GM21423 (cell line): Measurements from ENCODE around the gene KSR2.
"Not testable (repeated sequence)": the region's sequence is repeated elsewhere in the genome, so short reads cannot be mapped to it uniquely, and the experiment has no call there.

ENCODE experiments used
- ATAC-seq: cut with Tn5 transposase; IDR thresholded peaks from one replicate; pipeline ENCODE4 v1.9.1; 2021; ENCODE audit warnings: mild to moderate bottlenecking, moderate library complexity; ENCODE audit not compliant: unreplicated experiment

KSR2 gene

DNA sequence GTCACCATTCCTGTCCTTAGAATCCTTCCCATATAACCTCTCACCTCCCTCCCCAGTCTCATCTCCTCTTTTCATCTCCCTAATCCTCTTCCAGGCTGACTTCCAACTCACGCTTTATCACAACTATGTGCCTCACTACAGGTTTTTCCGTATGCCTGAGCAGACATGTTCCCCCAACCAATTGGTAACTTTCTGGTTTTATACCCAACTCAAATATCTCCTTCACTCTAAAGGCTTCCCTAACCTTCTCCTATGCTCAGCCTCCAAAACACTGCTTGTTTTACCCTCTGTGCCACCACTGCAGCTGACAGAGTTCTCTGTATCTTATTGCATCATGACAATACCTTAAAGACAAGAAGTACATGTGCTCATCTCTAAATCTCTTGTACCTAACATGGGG is 139.7 kb downstream of the KSR2 start:
- ATAC-seq, result no peak

DNA sequence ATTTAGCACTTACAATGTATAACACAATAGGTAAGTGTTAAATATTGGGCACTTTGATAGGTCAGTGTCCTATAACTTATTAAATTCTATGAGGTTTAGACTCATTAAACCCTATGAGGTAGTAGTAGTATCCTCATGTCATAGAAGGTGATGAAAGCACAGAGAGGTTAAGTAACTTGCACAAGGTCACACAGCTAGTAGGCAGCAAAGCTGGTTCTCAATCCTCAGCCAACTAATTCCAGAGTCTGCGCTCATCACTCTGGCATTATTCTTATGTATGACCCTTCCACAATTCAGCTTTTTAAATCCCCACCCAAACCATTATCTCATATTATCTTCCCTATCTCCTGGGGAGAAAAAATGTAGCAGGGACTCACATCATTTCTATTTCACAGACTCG is 141.1 kb downstream of the KSR2 start:
- no peak for ATAC-seq

DNA sequence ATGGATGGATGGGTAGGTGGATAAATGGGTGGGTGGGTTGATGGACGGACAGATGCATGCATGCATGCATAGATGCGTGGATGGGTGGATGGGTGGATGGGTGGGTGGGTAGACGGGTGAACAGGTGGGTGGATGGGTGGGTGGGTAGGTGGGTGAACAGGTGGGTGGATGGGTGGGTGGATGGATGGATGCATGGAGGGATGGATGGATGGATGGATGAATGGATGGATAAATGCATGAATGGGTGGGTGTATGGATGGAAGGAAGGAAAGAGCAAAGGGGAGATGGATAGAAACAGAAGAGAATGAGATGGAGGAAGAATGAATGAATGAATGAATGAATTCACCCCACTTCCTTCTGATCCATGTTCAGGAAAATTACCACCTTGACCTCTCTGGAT is 143.0 kb downstream of the KSR2 start:
- ATAC-seq, result no peak

DNA sequence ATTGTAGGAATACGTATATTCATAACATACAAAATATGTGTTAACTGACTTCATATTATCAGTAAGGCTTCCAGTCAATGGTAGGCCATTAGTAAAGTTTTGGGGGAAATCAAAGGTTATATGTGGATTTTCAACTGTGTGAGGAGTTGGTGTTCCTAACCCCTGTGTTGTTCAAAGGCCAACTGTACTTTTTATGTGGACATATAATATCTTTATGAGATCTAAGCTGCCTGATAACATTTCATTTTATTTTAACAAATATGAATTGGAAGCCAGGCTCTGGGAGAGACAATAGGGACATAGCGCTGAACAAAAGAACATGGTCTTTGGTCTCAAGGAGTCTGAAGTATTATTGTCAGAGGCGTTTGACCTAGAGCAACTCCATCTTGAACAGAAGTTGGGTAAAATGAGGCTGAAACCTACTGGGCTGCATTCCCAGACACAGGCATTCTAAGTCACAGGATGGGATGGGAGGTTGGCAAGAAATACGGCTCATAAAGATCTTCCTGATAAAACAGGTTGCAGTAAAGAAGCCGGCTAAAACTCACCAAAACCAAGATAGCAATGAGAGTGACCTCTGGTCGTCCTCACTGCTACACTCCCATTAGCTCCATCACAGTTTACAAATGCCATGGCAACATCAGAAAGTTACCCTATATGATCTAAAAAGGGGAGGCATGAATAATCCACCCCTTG is 147.2 kb downstream of the KSR2 start:
- no peak for ATAC-seq

DNA sequence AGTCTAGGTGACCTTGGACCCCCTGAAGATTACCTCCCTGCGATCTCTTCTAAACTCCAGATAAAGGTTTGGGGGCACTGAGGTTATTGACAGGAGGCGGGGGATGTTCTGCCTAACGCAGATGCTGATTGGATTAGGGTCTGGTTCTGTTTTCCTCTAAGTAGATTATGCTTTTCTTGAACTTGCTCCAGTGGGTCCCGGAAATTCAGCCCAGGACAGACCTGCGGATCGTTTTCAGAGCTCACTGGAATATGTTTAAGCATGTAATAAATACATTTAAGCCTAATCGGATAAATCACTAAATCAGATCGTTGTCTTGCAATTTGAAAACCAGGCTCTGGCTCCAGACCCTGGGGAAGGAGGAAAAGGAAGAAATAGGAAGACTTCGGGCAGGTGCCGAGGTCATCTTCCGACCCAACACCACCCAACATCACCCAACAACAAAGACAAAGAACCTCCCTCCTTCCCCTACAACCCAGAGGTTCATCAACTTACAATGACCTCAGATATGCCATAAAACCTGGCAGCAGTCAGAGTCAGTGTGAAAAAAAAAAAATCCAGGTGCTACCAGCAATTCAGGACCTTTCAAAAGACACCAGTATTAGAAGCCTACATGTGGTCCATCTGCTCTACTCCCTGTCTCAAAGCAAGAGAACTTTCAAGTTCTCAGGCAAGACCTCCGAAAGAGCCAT is 148.4 kb downstream of the KSR2 start:
- ATAC-seq, result no peak

DNA sequence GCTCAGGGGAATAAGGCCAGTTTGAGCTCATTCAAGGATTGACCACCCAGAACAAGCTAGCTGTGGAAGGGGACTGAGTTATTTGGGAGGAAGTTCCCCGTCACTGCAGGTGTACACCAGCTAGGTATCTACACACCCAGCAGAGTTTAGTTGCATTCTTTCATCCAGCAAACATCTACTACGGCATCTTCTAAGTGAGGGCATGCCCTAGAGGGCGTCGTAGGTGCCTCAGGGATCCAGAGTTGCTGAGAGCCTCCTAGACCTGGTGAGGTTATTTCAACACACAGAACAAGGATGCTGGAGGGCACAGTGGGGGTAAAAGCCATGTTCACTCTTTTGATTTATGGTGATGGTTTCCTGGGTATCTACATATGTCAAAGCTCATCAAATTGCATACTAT is 149.6 kb downstream of the KSR2 start:
- no peak for ATAC-seq

DNA sequence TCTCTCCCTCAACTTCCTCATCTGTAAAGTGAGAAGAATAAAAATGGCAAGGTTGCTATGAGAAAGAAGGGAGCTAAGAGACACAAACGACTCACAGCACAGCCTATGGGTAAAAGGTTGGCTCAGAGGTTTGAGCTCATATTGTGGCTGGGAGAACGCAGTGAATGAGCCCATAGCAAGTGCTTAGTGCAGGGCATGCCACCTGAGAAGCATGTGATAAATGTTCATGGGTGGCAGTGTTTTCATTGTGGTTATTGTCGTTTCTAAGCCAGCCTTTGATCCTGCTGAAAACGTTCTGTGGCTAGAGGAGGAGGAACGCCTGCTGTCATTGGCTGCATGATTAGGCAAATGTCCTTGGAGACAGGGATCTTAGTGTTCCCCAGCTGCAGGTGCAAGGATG is 150.4 kb downstream of the KSR2 start:
- no peak for ATAC-seq

DNA sequence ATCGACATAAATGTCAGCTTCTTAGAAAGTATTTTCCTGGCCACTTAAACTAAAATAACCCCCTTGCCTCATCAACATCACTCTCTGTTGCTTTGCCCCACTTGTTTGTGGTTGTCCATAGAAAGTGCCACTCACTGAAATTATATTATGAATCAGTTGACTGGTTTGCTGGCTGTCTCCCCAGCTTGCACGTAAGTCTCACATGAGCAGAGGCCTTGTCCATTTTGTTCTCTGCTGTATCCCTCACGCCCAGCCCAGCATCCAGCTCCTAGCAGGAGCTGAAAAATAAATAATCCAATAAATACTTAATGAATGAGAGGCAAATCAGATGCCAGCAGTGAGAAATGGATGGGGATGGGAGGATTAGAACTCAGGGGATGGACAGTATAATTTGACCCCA is 159.3 kb downstream of the KSR2 start:
- no peak for ATAC-seq

DNA sequence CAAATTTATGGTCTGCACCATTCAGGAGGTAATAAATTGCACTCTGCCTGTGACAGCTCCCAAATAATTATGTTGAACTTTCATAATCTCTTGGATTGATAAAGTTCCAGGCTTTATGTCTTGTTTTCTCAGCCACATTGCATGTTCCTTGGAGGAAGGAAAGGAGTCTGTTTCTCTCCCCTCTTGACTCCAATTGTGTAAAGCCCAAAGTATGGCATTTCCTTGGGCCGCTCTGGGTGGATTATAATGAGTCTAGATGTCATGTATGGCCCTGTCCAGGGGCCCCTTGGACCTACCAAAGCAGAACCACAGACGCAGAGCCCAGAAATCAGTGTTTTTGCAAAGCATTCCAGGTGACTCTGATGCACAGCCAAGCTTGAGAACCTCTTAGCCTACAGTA is 160.8 kb downstream of the KSR2 start:
- no peak for ATAC-seq

DNA sequence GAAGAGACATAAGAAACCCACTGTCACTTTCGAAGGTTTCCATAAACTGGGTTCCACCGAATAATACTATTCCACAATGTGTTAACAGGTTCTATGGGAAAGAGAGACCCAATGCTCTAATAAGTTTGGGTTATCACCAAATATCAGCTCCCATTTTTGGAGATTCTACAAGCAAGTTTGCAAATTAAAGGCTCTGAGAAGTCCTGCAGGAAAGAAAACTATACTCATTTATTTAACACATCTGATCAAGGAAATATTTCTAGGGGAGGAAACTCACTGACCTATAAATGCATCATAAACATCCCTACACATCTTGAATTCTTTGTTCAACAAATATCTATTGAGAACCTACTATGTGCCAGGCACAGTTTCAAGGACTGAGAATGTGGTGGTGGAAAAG is 161.4 kb downstream of the KSR2 start:
- ATAC-seq, result no peak

DNA sequence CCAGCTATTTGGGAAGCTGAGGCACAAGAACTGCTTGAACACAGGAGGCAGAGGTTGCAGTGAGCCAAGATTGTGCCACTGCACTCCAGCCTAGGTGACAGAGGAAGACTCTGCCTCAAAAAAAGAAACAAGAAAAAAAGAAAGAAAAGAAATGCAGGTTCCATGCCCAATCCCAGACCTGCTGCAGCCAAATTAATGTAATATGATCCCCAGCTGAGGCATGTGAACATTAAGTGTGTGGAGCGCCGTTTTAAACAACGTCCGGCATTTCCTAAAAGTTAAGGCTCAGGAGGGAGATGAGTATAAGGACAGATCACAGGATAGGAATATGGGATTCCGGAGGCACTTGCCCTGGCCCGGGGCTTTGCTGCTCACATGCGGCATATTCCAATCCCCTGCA is 162.9 kb downstream of the KSR2 start:
- no peak for ATAC-seq

DNA sequence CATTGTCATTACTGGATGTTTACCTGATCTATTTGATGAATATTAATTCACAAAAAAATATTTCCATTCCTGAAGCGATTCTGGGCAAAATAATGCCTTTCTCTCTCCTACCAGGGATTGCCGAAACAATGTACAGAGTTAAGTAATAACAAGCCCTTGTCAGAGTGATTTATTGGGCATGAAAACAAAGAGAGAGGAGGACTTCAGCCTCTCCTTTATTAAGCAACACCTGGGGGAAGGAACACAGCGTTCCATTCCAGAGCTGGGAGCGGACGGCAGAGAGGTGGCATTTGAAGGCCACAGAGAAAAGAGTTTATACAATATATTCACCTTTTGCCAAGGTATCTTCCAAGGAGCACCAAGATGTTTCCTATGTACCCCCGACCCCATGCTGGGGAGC is 165.8 kb downstream of the KSR2 start:
- no peak for ATAC-seq

DNA sequence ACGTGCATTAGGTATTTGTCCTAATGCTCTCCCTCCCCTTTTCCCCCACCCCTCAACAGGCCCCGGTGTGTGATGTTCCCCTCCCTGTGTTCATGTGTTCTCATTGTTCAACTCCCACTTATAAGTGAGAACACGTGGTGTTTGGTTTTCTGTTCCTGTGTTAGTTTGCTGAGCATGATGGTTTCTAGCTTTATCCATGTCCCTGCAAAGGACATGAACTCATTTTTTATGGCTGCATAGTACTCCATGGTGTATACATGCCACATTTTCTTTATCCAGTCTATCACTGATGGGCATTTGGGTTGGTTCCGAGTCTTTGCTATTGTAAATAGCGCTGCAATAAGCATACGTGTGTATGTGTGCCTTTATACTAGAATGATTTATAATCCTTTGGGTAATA is 168.1 kb downstream of the KSR2 start:
- ATAC-seq, result not testable (repeated sequence)

DNA sequence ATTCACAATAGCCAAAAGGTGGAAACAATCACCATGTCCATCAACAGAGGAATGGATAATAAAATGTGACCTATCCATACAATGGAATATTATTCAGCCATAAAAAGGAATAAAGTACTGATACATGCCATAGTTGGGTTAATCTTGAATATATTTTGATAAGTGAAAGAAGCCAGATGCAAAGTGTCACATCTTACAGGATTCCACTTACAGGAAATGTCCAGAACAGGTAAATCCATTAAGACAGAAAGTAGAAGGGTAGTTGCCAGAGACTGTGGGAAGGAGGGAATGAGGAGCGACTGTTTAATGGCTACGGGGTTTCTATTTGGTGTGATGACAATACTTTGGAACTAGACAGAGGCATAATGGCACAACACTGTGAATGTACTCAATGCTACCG is 171.6 kb downstream of the KSR2 start:
- no peak for ATAC-seq

DNA sequence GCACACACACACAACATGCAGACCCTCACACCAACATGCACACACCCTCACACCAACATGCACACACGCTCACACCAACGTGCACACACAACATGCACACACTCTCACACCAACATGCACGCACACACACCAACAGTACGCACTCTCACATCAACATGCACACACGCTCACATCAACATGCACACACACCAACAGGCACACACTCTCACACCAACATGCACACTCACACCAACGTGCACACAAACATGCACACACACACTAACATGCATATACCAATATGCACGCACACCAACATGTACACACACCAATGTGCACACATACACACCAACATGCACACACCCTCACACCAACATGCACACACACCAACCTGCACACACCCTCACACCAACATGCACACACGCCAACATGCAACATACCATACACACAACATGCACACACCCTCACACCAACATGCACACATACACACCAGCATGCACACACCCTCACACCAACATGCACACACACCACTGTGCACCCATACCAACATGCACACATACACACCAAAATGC is 175.8 kb downstream of the KSR2 start:
- ATAC-seq, result no peak

DNA sequence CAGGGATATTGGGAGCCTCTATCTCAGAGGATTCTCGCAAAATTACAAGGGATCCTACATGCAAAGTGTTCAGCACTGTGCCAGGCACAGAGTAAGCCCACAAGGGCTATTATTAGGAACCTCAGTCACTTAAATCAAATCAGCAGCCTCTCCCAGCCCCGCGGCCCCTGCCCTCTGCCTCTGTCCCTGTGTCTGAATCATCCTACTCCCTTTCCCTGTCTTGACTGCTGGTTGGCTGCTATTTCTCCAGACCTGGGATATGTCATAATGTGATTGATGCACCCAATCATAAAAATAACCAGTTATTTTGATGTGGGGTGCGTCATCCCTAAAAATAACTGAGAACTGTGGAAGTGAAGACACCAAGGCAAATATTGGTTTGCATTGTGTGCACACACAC is 176.3 kb downstream of the KSR2 start:
- ATAC-seq, result no peak

DNA sequence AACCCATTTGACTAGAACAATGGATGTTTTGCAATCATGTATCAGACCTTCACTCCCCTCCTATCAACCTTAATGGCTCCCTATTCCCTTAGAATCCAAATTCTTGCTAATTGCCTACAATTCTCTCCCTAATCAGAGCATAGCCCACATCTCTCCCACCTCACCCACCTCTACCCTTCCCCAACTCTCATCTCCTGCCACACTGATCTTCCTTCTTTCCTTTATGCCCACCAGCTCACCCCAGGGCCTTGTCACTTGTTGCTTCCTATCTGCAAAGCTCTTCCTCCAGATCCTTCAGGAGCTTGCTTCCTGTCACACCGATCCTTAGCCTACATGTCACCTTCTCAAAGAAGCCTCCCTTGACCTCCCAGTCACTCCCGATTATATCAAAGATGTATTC is 177.8 kb downstream of the KSR2 start:
- no peak for ATAC-seq

DNA sequence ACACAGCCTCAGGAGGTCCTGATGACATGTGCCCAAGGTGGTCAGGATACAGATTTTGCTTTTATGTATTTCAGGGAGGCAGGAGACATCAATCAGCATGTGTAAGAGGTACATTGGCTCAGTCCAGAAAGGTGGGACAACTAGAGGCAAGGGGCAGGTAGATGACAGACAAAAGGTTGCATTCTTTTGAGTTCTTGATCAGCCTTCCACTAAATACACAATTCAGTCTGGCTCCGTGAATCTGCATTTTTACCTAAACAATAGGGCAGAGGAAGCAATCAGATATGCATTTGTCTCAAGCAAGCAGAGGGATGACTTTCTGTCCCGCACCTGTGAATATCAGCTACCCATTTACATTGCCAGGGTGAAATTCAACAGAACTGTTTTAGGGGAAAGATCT is 178.6 kb downstream of the KSR2 start:
- no peak for ATAC-seq

DNA sequence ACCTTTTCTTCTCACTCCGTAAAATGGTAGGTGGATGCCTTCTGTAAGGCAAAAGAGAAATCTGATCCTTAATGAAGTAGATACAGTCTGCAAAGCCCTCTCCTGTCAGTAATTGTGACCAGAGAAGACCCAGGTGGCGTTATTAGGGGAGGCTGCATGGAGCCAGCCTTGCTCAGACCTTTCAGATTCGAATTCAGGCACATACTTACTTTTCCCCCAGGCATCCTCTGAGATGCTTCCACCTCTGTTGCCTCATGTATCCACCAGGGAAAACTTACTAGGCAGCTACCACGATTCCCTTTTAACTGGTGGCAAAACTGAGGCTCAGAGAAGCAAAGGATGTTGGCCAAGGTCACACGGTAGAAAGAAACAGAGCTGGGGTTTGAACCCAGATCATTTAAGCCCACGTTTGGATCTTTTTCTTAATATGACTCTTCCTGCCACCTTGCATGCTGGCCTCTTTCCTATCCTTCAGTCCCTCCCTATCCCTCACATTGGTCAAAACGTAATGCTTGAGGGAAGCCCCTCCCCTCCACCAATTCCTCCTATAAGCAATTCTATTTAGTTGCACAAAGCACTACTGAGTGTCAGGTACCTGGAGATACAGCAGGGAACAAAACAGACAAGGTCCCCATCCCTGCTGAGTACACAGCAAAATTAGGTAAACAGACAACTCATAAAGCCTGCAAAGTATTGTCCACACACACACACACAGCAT is 179.4 kb downstream of the KSR2 start:
- no peak for ATAC-seq

DNA sequence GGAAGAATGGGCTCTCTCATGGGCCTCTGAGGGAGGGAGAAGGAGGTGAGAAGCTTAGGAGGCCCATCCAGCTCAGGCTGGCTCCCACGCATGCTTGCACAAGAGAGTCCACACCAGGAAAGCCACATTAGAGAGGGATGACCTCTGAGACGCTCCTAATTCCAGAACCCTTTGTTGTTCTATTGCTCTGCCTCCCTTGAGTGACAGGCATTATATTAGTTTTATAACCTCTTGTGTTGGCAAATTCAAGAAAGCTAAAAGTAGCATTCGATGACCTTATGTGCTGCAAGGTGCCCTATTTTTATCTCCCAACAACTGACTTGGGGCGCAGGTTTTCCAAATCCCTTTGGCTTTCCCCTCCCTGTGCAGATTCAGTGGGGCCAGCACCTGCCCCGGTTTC is 190.1 kb downstream of the KSR2 start:
- ATAC-seq, result no peak

DNA sequence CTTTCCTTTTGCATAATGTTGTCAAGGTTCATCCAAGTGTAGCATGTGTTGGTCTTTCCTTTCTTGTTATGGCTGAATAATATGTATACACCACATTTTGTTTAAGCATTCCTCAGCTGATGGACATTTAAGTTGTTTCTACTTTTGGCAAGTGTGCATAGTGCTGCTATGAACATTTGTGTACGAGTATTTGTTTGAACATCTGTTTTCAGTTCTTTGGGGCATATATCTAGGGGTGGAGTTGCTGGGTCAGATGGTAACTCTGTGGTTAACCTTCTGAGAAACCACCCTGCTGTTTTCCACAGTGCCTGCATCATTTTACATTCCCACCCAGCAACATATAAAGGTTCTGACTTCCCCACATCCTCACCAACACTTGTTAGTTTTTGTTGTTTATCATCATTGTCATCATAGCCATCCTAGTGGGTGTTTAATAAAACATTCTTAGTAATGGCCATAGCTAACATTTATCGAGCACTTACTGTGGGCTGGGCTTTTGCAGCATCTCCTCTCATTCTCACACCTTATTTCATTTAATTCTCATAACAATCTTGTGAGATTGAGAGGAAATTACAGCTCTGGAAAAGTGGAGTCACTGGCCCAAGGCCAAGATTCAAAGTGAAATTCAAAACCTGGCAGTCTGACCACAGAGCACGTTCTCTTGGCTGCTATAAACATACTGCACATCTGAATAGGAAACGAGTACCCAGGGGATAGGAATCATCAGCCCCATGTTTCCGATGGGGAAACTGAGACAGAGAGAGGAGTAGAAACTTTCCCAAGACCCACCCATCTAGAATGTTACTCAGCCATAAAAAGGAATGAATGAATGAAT is 193.6 kb downstream of the KSR2 start:
- no peak for ATAC-seq
